ENCODE data around the gene HIVEP3.

HIVEP3 gene

GRCh38 chr1:41650028-41650880, 268.5 kb downstream of the HIVEP3 start:
- Histone ChIP-seq H3K27me3 (ENCODE audit: control insufficient read depth, insufficient read depth, low read length) (no peaks in the 10 kb centered on the region), H3K4me3 (ENCODE audit: low read length) (no peak overlapping the region), H3K4me1 (ENCODE audit: control insufficient read depth, insufficient read depth, low read length) (no peaks in the 10 kb centered on the region), H3K36me3 (ENCODE audit: control insufficient read depth, insufficient read depth, low read length) (no peaks in the 10 kb centered on the region), H3K9me3 (ENCODE audit: control insufficient read depth, low read length) (no peaks in the 10 kb centered on the region), H3K9ac (ENCODE audit: low read length) (no peak overlapping the region)

DNA sequence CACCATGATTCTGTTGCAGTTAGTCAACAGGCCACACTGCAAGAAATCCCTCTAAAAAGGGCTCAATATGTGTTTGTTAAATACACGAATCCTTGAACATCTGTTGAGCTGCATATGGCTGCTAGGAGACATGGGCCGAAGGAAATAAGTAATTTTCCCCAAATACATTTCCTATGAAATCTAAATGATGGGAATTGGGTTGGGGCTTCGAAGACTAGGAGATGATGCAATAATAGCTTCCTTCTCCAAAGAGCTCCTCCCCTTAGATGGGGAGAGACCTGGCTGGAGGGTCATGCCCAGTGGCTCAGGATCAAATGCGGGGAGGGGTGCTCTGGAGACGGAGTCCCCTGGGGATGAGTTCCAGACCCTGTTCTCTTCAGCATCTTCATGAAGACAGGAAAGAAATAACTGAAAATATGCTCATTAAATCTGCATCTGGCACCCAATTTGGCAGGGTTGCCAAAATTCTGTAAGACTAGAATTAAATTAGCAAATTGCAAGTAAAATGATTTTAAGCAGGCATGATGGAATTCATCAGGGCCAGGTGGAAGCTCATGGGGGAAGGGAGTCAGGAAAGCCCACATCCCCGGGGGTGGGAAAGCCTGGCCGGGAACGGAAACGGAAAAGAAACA, 269.2 kb downstream of the HIVEP3 start:
- H3K9me3 ChIP-seq (ENCODE audit: control insufficient read depth, low read length), result no peaks in the 10 kb centered on the region
- H3K4me3 ChIP-seq (ENCODE audit: low read length), result no peak overlapping the region
- H3K36me3 ChIP-seq (ENCODE audit: control insufficient read depth, insufficient read depth, low read length), result no peaks in the 10 kb centered on the region
- H3K9ac ChIP-seq (ENCODE audit: low read length), result no peak overlapping the region
- no peaks in the 10 kb centered on the region for H3K27me3 ChIP-seq (ENCODE audit: control insufficient read depth, insufficient read depth, low read length)
- no peaks in the 10 kb centered on the region for H3K4me1 ChIP-seq (ENCODE audit: control insufficient read depth, insufficient read depth, low read length)

GRCh38 chr1:41648844-41649243, 269.9 kb downstream of the HIVEP3 start:
- Histone ChIP-seq H3K4me1 (ENCODE audit: control insufficient read depth, insufficient read depth, low read length) (no peaks in the 10 kb centered on the region), H3K36me3 (ENCODE audit: control insufficient read depth, insufficient read depth, low read length) (no peaks in the 10 kb centered on the region), H3K9ac (ENCODE audit: low read length) (no peak overlapping the region), H3K27me3 (ENCODE audit: control insufficient read depth, insufficient read depth, low read length) (no peaks in the 10 kb centered on the region), H3K4me3 (ENCODE audit: low read length) (no peak overlapping the region), H3K9me3 (ENCODE audit: control insufficient read depth, low read length) (no peaks in the 10 kb centered on the region)

DNA sequence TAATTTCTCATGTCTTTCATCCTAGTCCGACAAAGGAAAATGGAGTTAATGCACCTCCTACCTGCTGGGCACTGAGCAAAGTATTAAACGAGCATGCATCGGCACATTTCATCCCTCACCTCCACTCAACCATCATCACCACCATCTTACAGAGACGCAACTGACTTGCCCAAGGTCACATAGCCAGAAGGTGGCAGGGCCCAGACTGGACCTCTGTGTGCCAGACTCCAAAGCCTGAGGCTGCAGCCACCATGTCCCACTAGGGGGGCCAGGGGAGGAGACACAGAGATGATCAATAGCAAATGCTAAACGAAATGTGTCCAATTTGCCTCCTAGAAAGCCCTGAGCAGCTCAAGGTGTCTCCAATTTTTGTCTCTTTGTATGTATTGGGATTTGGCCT, 270.5 kb downstream of the HIVEP3 start:
- H3K4me3 ChIP-seq (ENCODE audit: low read length), result no peak overlapping the region
- no peaks in the 10 kb centered on the region for H3K4me1 ChIP-seq (ENCODE audit: control insufficient read depth, insufficient read depth, low read length)
- no peak overlapping the region for H3K9ac ChIP-seq (ENCODE audit: low read length)
- no peaks in the 10 kb centered on the region for H3K27me3 ChIP-seq (ENCODE audit: control insufficient read depth, insufficient read depth, low read length)
- no peaks in the 10 kb centered on the region for H3K36me3 ChIP-seq (ENCODE audit: control insufficient read depth, insufficient read depth, low read length)
- H3K9me3 ChIP-seq (ENCODE audit: control insufficient read depth, low read length), result no peaks in the 10 kb centered on the region

- Histone ChIP-seq H3K9ac (ENCODE audit: low read length) (no peak overlapping the region), H3K27me3 (ENCODE audit: control insufficient read depth, insufficient read depth, low read length) (no peaks in the 10 kb centered on the region), H3K4me1 (ENCODE audit: control insufficient read depth, insufficient read depth, low read length) (no peaks in the 10 kb centered on the region), H3K36me3 (ENCODE audit: control insufficient read depth, insufficient read depth, low read length) (no peaks in the 10 kb centered on the region), H3K9me3 (ENCODE audit: control insufficient read depth, low read length) (no peaks in the 10 kb centered on the region), H3K4me3 (ENCODE audit: low read length) (no peak overlapping the region)
These were observed 271.2 kb downstream of the HIVEP3 start for GRCh38 chr1:41647221-41648135.

- Histone ChIP-seq H3K27me3 (ENCODE audit: control insufficient read depth, insufficient read depth, low read length) (no peaks in the 10 kb centered on the region), H3K4me1 (ENCODE audit: control insufficient read depth, insufficient read depth, low read length) (no peaks in the 10 kb centered on the region), H3K4me3 (ENCODE audit: low read length) (no peak overlapping the region), H3K9me3 (ENCODE audit: control insufficient read depth, low read length) (no peaks in the 10 kb centered on the region), H3K36me3 (ENCODE audit: control insufficient read depth, insufficient read depth, low read length) (no peaks in the 10 kb centered on the region), H3K9ac (ENCODE audit: low read length) (no peak overlapping the region)
These were observed 272.5 kb downstream of the HIVEP3 start for GRCh38 chr1:41646186-41646585.

DNA sequence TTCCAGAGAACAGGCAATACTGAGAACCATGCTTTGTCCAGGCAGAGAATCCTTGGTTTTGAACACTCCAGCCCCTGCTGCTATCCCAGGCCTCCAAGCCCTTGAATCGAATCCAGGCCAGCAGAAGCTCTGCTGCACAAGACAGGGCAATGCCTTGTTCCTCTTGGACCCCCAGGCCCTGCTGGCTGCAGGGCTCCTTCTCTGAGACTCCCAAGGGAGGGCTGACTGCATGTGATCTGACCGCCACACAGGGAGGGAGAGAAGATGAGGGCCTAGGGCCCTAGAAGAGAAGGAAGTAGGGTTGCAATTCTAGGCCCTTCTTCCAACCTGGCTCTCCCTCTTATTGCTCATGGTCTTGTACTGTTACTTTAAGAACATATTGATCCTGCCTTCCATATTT, 273.7 kb downstream of the HIVEP3 start:
- no peaks in the 10 kb centered on the region for H3K4me1 ChIP-seq (ENCODE audit: control insufficient read depth, insufficient read depth, low read length)
- no peaks in the 10 kb centered on the region for H3K9me3 ChIP-seq (ENCODE audit: control insufficient read depth, low read length)
- no peak overlapping the region for H3K4me3 ChIP-seq (ENCODE audit: low read length)
- no peaks in the 10 kb centered on the region for H3K27me3 ChIP-seq (ENCODE audit: control insufficient read depth, insufficient read depth, low read length)
- H3K36me3 ChIP-seq (ENCODE audit: control insufficient read depth, insufficient read depth, low read length), result no peaks in the 10 kb centered on the region
- H3K9ac ChIP-seq (ENCODE audit: low read length), result no peak overlapping the region

GRCh38 chr1:41642922-41643821, 275.6 kb downstream of the HIVEP3 start:
- H3K36me3 ChIP-seq (ENCODE audit: control insufficient read depth, insufficient read depth, low read length), result no peaks in the 10 kb centered on the region
- no peaks in the 10 kb centered on the region for H3K4me1 ChIP-seq (ENCODE audit: control insufficient read depth, insufficient read depth, low read length)
- H3K4me3 ChIP-seq (ENCODE audit: low read length), result no peak overlapping the region
- no peaks in the 10 kb centered on the region for H3K9me3 ChIP-seq (ENCODE audit: control insufficient read depth, low read length)
- no peak overlapping the region for H3K9ac ChIP-seq (ENCODE audit: low read length)
- no peaks in the 10 kb centered on the region for H3K27me3 ChIP-seq (ENCODE audit: control insufficient read depth, insufficient read depth, low read length)

DNA sequence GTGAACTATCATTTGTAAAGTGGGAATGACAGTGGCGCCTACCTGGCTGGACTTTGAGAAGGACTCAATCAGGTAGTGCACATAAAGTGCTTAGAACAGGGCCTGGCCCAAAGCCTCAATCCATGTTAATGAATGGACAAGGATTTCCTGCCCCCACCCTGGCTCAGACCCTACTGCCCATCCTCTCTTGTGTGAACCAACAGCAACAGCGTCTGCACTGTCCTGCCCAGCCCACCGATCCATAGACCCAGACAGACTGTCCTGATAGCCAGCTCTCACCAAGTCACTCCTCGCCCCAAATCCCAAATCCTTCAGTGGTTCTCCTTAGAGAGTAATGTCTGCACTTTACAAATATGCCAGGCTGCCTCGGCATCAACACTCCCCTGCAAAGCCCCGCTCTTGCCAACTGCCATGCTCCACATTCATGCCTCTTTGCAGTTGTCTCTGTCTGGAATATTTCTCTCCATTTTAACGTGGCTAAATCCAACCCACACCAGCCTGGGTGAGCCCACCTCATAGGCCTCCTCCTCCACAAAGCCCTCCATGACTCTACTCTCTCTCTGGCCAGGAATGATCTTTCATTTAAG, 276.7 kb downstream of the HIVEP3 start:
- no peaks in the 10 kb centered on the region for H3K4me1 ChIP-seq (ENCODE audit: control insufficient read depth, insufficient read depth, low read length)
- no peaks in the 10 kb centered on the region for H3K27me3 ChIP-seq (ENCODE audit: control insufficient read depth, insufficient read depth, low read length)
- H3K9me3 ChIP-seq (ENCODE audit: control insufficient read depth, low read length), result no peaks in the 10 kb centered on the region
- H3K9ac ChIP-seq (ENCODE audit: low read length), result no peak overlapping the region
- no peak overlapping the region for H3K4me3 ChIP-seq (ENCODE audit: low read length)
- H3K36me3 ChIP-seq (ENCODE audit: control insufficient read depth, insufficient read depth, low read length), result no peaks in the 10 kb centered on the region

GRCh38 chr1:41641475-41641814, 277.3 kb downstream of the HIVEP3 start:
- Histone ChIP-seq H3K9ac (ENCODE audit: low read length) (no peak overlapping the region), H3K9me3 (ENCODE audit: control insufficient read depth, low read length) (no peaks in the 10 kb centered on the region), H3K4me1 (ENCODE audit: control insufficient read depth, insufficient read depth, low read length) (no peaks in the 10 kb centered on the region), H3K4me3 (ENCODE audit: low read length) (no peak overlapping the region), H3K27me3 (ENCODE audit: control insufficient read depth, insufficient read depth, low read length) (no peaks in the 10 kb centered on the region), H3K36me3 (ENCODE audit: control insufficient read depth, insufficient read depth, low read length) (no peaks in the 10 kb centered on the region)

- H3K27me3 ChIP-seq (ENCODE audit: control insufficient read depth, insufficient read depth, low read length), result no peaks in the 10 kb centered on the region
- H3K9ac ChIP-seq (ENCODE audit: low read length), result no peak overlapping the region
- H3K36me3 ChIP-seq (ENCODE audit: control insufficient read depth, insufficient read depth, low read length), result no peaks in the 10 kb centered on the region
- H3K9me3 ChIP-seq (ENCODE audit: control insufficient read depth, low read length), result no peaks in the 10 kb centered on the region
- H3K4me1 ChIP-seq (ENCODE audit: control insufficient read depth, insufficient read depth, low read length), result no peaks in the 10 kb centered on the region
- no peak overlapping the region for H3K4me3 ChIP-seq (ENCODE audit: low read length)
These were observed 277.8 kb downstream of the HIVEP3 start for GRCh38 chr1:41640756-41641474.

All from mucosa of stomach (tissue), 1 donor.